ENCODE results near the gene HELT.

- no peak for TF ChIP-seq CTCF (IDR thresholded peaks at IDR 0.05)
- TF ChIP-seq POLR2A (IDR thresholded peaks at IDR 0.05), result no peak
- TF ChIP-seq EP300 (IDR thresholded peaks at IDR 0.05), result no peak
Observed at GRCh38 chr4:185040523-185040922, 22.2 kb downstream of the HELT start.
